Cardiac muscle cell (in vitro differentiated cells and primary cell): ENCODE results near the gene SLC23A2. TPM values are rescaled to one million over a fixed set of nuclear protein-coding genes. Genes with fewer than 3 reads are reported as not detected.

ENCODE experiments used
- DNase-seq, 2 donors: peaks; one replicate each; pipeline versions ENCODE4 v3.0.0 to v3.0.0-alpha.2; 2010 to 2017; ENCODE audit warnings: low read depth in 1 of 2, low spot score in 1 of 2
- H3K27ac ChIP-seq: fragments of 200-600 bp; sonication (generic); 2 replicates; pipeline ENCODE4 v1.5.1; 2016
- H3K27me3 ChIP-seq: fragments of 200-600 bp; sonication (generic); 2 replicates; pipeline ENCODE4 v1.6.0; 2016; ENCODE audit warnings: control low read depth
- H3K36me3 ChIP-seq: fragments of 200-600 bp; sonication (generic); 2 replicates; pipeline ENCODE4 v1.5.1; 2016; ENCODE audit warnings: control low read depth
- H3K4me1 ChIP-seq: fragments of 200-600 bp; sonication (generic); 2 replicates; pipeline ENCODE4 v1.8.1; 2017; ENCODE audit warnings: low read depth, mild to moderate bottlenecking, mixed run types
- H3K4me3 ChIP-seq: fragments of 200-600 bp; sonication (generic); 2 replicates; pipeline ENCODE4 v1.5.1; 2016; ENCODE audit warnings: mild to moderate bottlenecking
- H3K9me3 ChIP-seq: fragments of 200-600 bp; sonication (generic); 2 replicates; pipeline ENCODE4 v1.5.1; 2017; ENCODE audit warnings: low read depth, mild to moderate bottlenecking, control low read depth
- polyA plus RNA-seq: library from polyadenylated mRNA; unstranded; fragments of >200 nt; fragmentation: Nextera tagmentation; extraction: Ambion mirVana; gene quantifications from 2 replicates; pipeline ENCODE4 v1.2.1, GENCODE V29; 2016
- total RNA-seq: library from RNA; depleted of rRNA; stranded (reverse); fragments of >200 nt; gene quantifications from 2 replicates; pipeline ENCODE4 v1.2.3, GENCODE V29; 2016
- TF ChIP-seq, protein P1 (sequence below): IDR thresholded peaks from 2 replicates; pipeline ENCODE4 v1.5.1; 2012; ENCODE audit warnings: low read depth, mild to moderate bottlenecking, low read length

SLC23A2 gene
- total and polyA plus RNA-seq, 2 experiments from 2014 or later = 5.9 to 10.6 TPM

GRCh38 chr20:4813863-4814695, 187.2 kb downstream of the SLC23A2 start:
- no peak overlapping the region for H3K27ac ChIP-seq
- H3K27me3 ChIP-seq = no peaks in the 10 kb centered on the region
- TF ChIP-seq, protein P1, sequence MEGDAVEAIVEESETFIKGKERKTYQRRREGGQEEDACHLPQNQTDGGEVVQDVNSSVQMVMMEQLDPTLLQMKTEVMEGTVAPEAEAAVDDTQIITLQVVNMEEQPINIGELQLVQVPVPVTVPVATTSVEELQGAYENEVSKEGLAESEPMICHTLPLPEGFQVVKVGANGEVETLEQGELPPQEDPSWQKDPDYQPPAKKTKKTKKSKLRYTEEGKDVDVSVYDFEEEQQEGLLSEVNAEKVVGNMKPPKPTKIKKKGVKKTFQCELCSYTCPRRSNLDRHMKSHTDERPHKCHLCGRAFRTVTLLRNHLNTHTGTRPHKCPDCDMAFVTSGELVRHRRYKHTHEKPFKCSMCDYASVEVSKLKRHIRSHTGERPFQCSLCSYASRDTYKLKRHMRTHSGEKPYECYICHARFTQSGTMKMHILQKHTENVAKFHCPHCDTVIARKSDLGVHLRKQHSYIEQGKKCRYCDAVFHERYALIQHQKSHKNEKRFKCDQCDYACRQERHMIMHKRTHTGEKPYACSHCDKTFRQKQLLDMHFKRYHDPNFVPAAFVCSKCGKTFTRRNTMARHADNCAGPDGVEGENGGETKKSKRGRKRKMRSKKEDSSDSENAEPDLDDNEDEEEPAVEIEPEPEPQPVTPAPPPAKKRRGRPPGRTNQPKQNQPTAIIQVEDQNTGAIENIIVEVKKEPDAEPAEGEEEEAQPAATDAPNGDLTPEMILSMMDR = no peak
- H3K4me1 ChIP-seq = no peaks in the 10 kb centered on the region
- no peaks in the 10 kb centered on the region for H3K36me3 ChIP-seq
- H3K4me3 ChIP-seq = no peak overlapping the region
- DNase-seq = no peak
- H3K9me3 ChIP-seq = no peaks in the 10 kb centered on the region

GRCh38 chr20:4813076-4813862, 188.0 kb downstream of the SLC23A2 start:
- Histone ChIP-seq H3K36me3 (no peaks in the 10 kb centered on the region), H3K27me3 (no peaks in the 10 kb centered on the region), H3K9me3 (no peaks in the 10 kb centered on the region), H3K4me3 (no peak overlapping the region), H3K27ac (no peak overlapping the region), H3K4me1 (no peaks in the 10 kb centered on the region)
- DNase-seq = peak in 1 of 2 donors; percentile 32
- TF ChIP-seq, protein P1 = no peak

DNA sequence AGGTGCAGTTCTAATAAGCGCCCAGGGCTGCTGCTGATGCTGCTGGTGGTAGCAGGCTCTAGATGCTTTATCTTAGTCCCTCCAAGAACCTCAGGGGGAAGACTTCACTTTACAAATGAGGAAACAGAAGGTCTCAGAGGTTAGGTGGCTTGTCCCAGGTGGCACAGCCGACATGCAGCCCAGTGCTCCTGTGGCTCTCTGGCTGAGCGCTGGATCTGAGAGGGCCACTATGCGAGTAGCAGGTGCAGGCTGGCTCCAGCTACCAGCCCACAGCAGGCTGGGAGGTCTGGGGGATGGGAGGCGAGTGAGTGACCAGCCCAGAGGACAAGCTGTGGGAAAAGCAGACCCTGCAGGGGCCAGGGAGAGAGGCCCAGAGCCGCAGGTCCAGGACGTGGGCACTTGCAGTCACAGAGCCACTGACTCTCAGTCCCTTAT, 188.7 kb downstream of the SLC23A2 start:
- H3K4me3 ChIP-seq = no peak overlapping the region
- TF ChIP-seq, protein P1 = no peak
- H3K36me3 ChIP-seq = no peaks in the 10 kb centered on the region
- H3K9me3 ChIP-seq = no peaks in the 10 kb centered on the region
- DNase-seq = no peak
- H3K4me1 ChIP-seq = no peaks in the 10 kb centered on the region
- no peak overlapping the region for H3K27ac ChIP-seq
- H3K27me3 ChIP-seq = no peaks in the 10 kb centered on the region

DNA sequence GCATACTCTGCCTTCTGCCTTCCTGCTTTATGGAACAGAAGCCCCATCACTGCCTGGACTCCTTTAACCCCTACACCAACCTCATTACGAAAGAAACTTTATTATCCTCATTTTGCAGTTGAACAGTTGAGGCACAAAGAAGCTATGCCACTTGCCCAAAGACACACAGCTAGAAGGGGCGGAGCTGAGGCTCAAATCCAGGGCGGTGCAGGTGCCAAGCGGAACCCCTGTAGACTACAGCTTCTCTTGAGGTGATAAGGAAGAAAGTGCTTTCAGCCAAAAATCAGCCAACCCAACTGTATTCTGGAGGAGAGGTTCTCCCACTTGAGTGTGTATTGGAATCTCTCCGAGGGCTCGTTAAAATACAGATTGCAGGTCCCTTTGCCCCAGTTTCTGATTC, 189.1 kb downstream of the SLC23A2 start:
- DNase-seq = no peak
- TF ChIP-seq, protein P1 = no peak
- no peaks in the 10 kb centered on the region for H3K4me1 ChIP-seq
- H3K9me3 ChIP-seq = no peaks in the 10 kb centered on the region
- H3K4me3 ChIP-seq = no peak overlapping the region
- no peaks in the 10 kb centered on the region for H3K36me3 ChIP-seq
- no peaks in the 10 kb centered on the region for H3K27me3 ChIP-seq
- no peak overlapping the region for H3K27ac ChIP-seq

GRCh38 chr20:4811661-4812181, 189.6 kb downstream of the SLC23A2 start:
- no peak for DNase-seq
- Histone ChIP-seq H3K4me1 (no peaks in the 10 kb centered on the region), H3K4me3 (no peak overlapping the region), H3K9me3 (no peaks in the 10 kb centered on the region), H3K27me3 (no peaks in the 10 kb centered on the region), H3K36me3 (no peaks in the 10 kb centered on the region), H3K27ac (no peak overlapping the region)
- TF ChIP-seq, protein P1 = no peak
